KMS-11 (cell line): ENCODE results near the gene MATR3.

Experiments
- H2AFZ ChIP-seq: fragments of 200-600 bp; sonication (generic); 2 replicates; pipeline ENCODE4 v1.6.1; 2016; ENCODE audit warnings: antibody characterized with exemption, mixed run types, low read depth
- H3K27ac ChIP-seq: fragments of 200-600 bp; sonication (generic); 2 replicates; pipeline ENCODE4 v1.6.1; 2016; ENCODE audit warnings: mild to moderate bottlenecking, mixed run types
- H3K27me3 ChIP-seq: fragments of 200-600 bp; sonication (generic); 2 replicates; pipeline ENCODE4 v1.6.1; 2017; ENCODE audit warnings: mild to moderate bottlenecking, low read depth, mixed run types, moderate library complexity; ENCODE audit not compliant: insufficient read depth
- H3K36me3 ChIP-seq: fragments of 200-600 bp; sonication (generic); 2 replicates; pipeline ENCODE4 v1.6.1; 2017; ENCODE audit warnings: mild to moderate bottlenecking, mixed run types; ENCODE audit not compliant: insufficient read depth
- H3K4me1 ChIP-seq: fragments of 200-600 bp; sonication (generic); 2 replicates; pipeline ENCODE4 v1.6.1; 2016; ENCODE audit warnings: mild to moderate bottlenecking, low read depth, mixed run types; ENCODE audit not compliant: poor library complexity, severe bottlenecking
- H3K4me2 ChIP-seq: fragments of 200-600 bp; sonication (generic); 2 replicates; pipeline ENCODE4 v1.7.0; 2016; ENCODE audit warnings: mild to moderate bottlenecking, mixed run types
- H3K4me3 ChIP-seq: fragments of 200-600 bp; sonication (generic); IDR thresholded peaks from 2 replicates; pipeline ENCODE4 v1.6.1; 2017; ENCODE audit warnings: low read depth, low read length, mixed read lengths; ENCODE audit not compliant: insufficient read depth
- H3K79me2 ChIP-seq: fragments of 200-600 bp; sonication (generic); 2 replicates; pipeline ENCODE4 v1.6.1; 2016; ENCODE audit warnings: low read depth, mixed run types; ENCODE audit not compliant: insufficient read depth
- H3K9ac ChIP-seq: fragments of 200-600 bp; sonication (generic); 2 replicates; pipeline ENCODE4 v1.6.1; 2016; ENCODE audit warnings: mild to moderate bottlenecking, mixed run types
- H4K20me1 ChIP-seq: fragments of 200-600 bp; sonication (generic); 2 replicates; pipeline ENCODE4 v1.6.1; 2016; ENCODE audit warnings: mild to moderate bottlenecking, mixed run types; ENCODE audit not compliant: insufficient read depth
- CTCF ChIP-seq: fragments of 200-600 bp; sonication (generic); conservative IDR thresholded peaks from 2 replicates; pipeline ENCODE4 v1.6.1; 2017; ENCODE audit warnings: low read depth, mild to moderate bottlenecking, antibody characterized with exemption, low read length, moderate library complexity, mixed read lengths

The MATR3 gene

GRCh38 chr5:139276426-139276825 lies 17.1 kb upstream of the MATR3 start:
- no peak overlapping the region; the same call in 1 of the 2 replicates for H3K27ac ChIP-seq
- H3K4me2 ChIP-seq: peak overlapping the region; percentile 87
- no peak overlapping the region for H3K9ac ChIP-seq
- peaks cover 9% of the 10 kb centered on the region for H4K20me1 ChIP-seq
- no peak overlapping the region for H2AFZ ChIP-seq
- TF ChIP-seq CTCF: no peak
- H3K79me2 ChIP-seq: peaks cover 48% of the 10 kb centered on the region
- H3K4me3 ChIP-seq: no peak overlapping the region
- H3K4me1 ChIP-seq: peaks cover 82% of the 10 kb centered on the region
- H3K27me3 ChIP-seq: no peaks in the 10 kb centered on the region
- H3K36me3 ChIP-seq: peaks cover 38% of the 10 kb centered on the region

DNA sequence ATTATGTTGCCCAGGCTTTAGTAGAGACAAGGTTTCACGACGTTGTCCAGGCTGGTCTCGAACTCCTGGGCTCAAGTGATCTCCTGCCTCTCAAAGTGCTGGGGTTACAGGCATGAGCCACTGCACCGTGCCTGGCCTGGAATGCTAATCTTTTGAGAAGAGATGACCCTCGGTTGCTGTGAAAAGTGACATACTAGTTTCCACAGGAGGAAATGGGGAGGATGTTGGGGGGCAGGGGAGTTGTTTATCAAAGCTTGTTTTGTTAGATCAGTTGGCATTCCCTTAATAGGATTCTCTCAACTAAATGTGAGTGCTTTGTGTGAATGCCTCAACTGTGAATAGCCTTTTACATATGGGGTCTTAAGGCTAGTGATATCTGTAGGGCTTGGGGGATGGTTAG lies 16.4 kb upstream of the MATR3 start:
- Histone ChIP-seq H3K4me1 (peaks cover 77% of the 10 kb centered on the region), H3K27me3 (no peaks in the 10 kb centered on the region), H4K20me1 (peaks cover 16% of the 10 kb centered on the region), H3K36me3 (peaks cover 43% of the 10 kb centered on the region), H2AFZ (no peak overlapping the region), H3K27ac (peak overlapping the region; percentile 25; the same call in 1 of the 2 replicates), H3K4me3 (no peak overlapping the region), H3K9ac (no peak overlapping the region; the same call in 1 of the 2 replicates), H3K79me2 (peaks cover 55% of the 10 kb centered on the region), H3K4me2 (peak overlapping the region; percentile 87)
- no peak for TF ChIP-seq CTCF

DNA sequence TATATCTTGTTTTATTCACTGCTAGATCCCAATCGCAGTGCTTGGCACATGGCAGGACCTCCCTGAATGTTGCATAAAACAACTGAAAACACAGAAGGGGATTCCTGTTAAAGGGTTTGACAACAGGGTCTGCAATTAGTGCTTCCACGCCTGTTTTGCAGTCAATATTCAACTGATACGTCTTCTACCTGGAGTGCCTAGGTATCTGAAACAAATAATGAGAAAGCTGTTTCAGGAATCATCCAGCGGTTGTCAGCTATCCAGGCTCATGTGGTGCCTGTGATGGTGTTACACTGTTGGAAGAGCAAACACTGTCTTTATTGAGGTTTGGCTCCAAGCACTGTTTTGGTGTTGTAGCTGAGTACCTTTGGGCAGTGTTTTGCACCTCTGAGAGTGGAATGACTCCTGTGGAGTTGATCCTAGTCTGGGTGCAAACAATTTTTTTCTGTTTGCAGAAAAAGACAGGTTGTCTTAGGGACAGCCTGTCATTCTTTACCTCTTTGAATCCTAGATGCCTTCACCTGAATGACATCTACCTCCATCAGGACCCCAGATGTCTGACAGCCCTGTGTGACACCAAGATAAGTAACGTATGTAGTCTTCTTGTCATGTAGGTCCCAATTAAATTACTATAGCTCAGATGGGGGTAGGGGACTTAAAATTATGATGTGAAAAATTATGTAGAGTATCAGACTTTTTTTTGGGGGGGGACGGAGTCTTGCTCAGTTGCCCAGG lies 14.8 kb upstream of the MATR3 start:
- H3K4me1 ChIP-seq: peaks cover 67% of the 10 kb centered on the region
- H3K9ac ChIP-seq: no peak overlapping the region
- H4K20me1 ChIP-seq: peaks cover 21% of the 10 kb centered on the region
- TF ChIP-seq CTCF: no peak
- peaks cover 49% of the 10 kb centered on the region for H3K36me3 ChIP-seq
- no peak overlapping the region for H2AFZ ChIP-seq
- H3K27me3 ChIP-seq: no peaks in the 10 kb centered on the region
- H3K4me3 ChIP-seq: no peak overlapping the region
- H3K79me2 ChIP-seq: peaks cover 55% of the 10 kb centered on the region
- H3K27ac ChIP-seq: peak overlapping the region; percentile 20; the same call in 1 of the 2 replicates
- peak overlapping the region; percentile 87; the same call in 1 of the 2 replicates for H3K4me2 ChIP-seq

DNA sequence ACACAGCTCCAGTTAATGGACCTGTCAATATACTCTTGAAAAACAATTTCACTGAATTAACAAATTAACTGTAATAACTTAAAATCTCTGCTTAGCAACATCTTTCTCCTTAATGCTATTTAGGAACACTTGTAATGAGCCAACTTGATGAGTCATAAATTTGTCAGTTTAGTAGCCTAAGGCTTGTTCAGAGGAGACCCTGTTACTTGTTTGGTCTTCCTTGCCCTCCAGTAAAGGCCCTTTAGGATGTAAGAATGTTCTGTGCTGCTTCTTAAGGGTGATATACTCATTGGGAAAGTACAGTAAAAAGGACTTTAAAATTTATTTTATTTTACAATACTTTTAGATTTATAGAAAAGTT lies 11.4 kb upstream of the MATR3 start:
- Histone ChIP-seq H3K4me3 (no peak overlapping the region), H3K9ac (no peak overlapping the region), H3K27me3 (no peaks in the 10 kb centered on the region), H3K4me2 (no peak overlapping the region), H3K4me1 (peaks cover 45% of the 10 kb centered on the region), H3K36me3 (peaks cover 30% of the 10 kb centered on the region), H3K79me2 (peaks cover 22% of the 10 kb centered on the region; the same call in 1 of the 2 replicates), H3K27ac (no peak overlapping the region), H2AFZ (no peak overlapping the region), H4K20me1 (peaks cover 27% of the 10 kb centered on the region)
- no peak for TF ChIP-seq CTCF
